Colonic mucosa (tissue), 4 donors: ENCODE data around the gene BOLL. TPM values are rescaled to one million over a fixed set of nuclear protein-coding genes. Genes with fewer than 3 reads are reported as not detected.

Experiments
- DNase-seq: peaks from one replicate; pipeline ENCODE4 v3.0.0-alpha.2; 2020
- H3K27ac ChIP-seq: fragments of 200-600 bp; one replicate; pipeline ENCODE4 v1.8.0; 2021
- H3K27me3 ChIP-seq: fragments of 200-600 bp; one replicate; pipeline ENCODE4 v1.8.0; 2021
- H3K36me3 ChIP-seq: fragments of 200-600 bp; one replicate; pipeline ENCODE4 v1.8.0; 2021
- H3K4me1 ChIP-seq: fragments of 200-600 bp; one replicate; pipeline ENCODE4 v1.8.0; 2021; ENCODE audit warnings: mild to moderate bottlenecking
- H3K4me3 ChIP-seq: fragments of 200-600 bp; one replicate; pipeline ENCODE4 v1.8.0; 2021
- H3K9ac ChIP-seq, 2 donors: one replicate each; pipeline ENCODE4 v1.7.0; 2013; ENCODE audit warnings: control low read depth in 2 of 2, low read depth in 2 of 2, low read length in 2 of 2
- H3K9me3 ChIP-seq: fragments of 200-600 bp; one replicate; pipeline ENCODE4 v1.8.0; 2021
- CTCF ChIP-seq: fragments of 200-600 bp; IDR thresholded peaks from one replicate; pipeline ENCODE4 v1.8.0; 2022; ENCODE audit warnings: antibody characterized with exemption, mild to moderate bottlenecking
- intact Hi-C: fragments of 100-400 bp; cut with DNase I; formaldehyde crosslinking; loops from one replicate; pipeline ENCODE4 v1.14.1; 2022
- total RNA-seq, 2 donors: library from RNA; stranded (reverse); fragmentation: NEBNext Ultra II Directional in 1 of 2; extraction: Animal tissue kit (Norgen Biotek cat#: 25700) in 1 of 2; gene quantifications; one replicate each; pipeline ENCODE4 v1.2.1, GENCODE V29; 2021
- donor health status: healthy.
- donor health status: DM: no; HTN: no; CAD: no.
- donor health status: DM: no; HTN: no; CAD: no.

BOLL gene
- total RNA-seq, 2 donors from 2014 or later: not detected

GRCh38 chr2:197803033-197803444, 17.9 kb upstream of the BOLL start:
- H3K27ac ChIP-seq: no peak overlapping the region
- TF ChIP-seq CTCF: peak; percentile 76
- H3K9me3 ChIP-seq: no peaks in the 10 kb centered on the region
- H3K36me3 ChIP-seq: no peaks in the 10 kb centered on the region
- no peak for DNase-seq
- no peak overlapping the region for H3K4me3 ChIP-seq
- intact Hi-C loops: loop anchor here (5.0 kb wide), 1 partner anchor 249 kb away; no protein-coding TSS in a partner anchor
- H3K4me1 ChIP-seq: no peaks in the 10 kb centered on the region
- H3K9ac ChIP-seq: no peak overlapping the region
- peaks cover 9% of the 10 kb centered on the region for H3K27me3 ChIP-seq

DNA sequence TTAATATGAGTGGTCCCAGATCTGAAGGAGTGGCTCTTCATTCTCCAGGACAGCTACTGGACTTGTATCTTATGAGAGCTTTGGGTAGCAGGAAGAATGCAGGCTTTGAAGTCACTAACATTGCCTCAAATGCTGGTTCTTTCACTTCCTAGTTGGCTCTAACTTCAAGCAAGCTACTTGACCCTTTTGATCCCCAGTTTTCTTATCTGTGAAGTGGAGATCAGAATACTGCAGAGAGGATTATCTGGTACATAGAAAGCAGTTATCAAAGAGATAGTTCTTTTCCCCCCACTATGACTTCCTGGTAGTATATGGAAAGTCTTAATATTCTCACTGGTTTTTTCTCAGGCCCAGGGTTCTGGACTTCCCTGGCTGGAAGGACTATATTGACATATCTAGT, 15.9 kb upstream of the BOLL start:
- peaks cover 9% of the 10 kb centered on the region for H3K27me3 ChIP-seq
- no peaks in the 10 kb centered on the region for H3K36me3 ChIP-seq
- H3K4me1 ChIP-seq: no peaks in the 10 kb centered on the region
- no peak overlapping the region for H3K27ac ChIP-seq
- H3K9me3 ChIP-seq: no peaks in the 10 kb centered on the region
- no peak for TF ChIP-seq CTCF
- no peak overlapping the region for H3K4me3 ChIP-seq
- intact Hi-C loops: loop anchor here (2.0 to 5.0 kb wide), 2 partner anchors 251 to 496 kb away; no protein-coding TSS in a partner anchor
- DNase-seq: no peak
- no peak overlapping the region for H3K9ac ChIP-seq

DNA sequence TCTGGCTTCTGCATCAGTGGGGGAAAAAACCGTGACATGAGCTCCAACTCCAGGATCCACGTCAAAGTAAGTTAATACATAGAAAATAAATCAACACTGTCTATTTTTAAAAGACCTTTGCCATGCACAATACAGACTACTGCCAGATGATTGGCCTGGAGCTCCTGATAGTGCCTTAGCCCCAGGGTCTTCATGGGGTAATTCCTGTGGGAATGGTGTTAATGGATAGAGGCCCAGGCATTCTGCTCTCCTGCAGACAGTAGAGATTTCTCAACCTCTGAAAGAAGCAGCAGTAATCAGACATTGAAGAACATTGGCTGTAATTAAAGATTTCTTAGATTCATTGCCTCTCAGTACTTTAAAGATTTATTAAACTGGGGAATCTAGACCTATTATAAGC, 15.0 kb upstream of the BOLL start:
- TF ChIP-seq CTCF: no peak
- intact Hi-C loops: loop anchor here (2.0 to 5.0 kb wide), 2 partner anchors 252 to 497 kb away; no protein-coding TSS in a partner anchor

DNA sequence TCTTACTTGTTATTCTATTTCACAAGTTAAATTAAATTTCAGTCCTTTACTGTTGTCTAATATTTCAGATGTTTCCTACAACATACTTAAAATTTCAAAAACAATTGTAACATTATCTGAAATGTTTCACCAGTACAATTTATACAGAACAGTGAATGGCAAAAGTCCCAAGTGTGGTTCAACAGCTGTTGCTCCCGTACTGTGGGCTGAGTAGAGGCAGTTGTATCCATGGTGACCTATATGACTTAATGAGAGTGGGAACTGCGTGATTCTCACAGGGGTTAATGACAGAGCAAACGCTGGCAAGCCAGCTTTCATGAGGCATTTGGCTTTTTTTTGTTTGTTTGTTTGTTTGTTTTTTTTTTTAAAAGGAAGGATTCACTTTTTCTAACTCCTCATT, 13.9 kb upstream of the BOLL start:
- H3K9me3 ChIP-seq: no peaks in the 10 kb centered on the region

More for the DNA sequence above, 15.0 kb upstream of the BOLL start:
- H3K27me3 ChIP-seq: peaks cover 7% of the 10 kb centered on the region
- H3K4me3 ChIP-seq: no peak overlapping the region
- no peak for DNase-seq
- no peaks in the 10 kb centered on the region for H3K4me1 ChIP-seq
- no peaks in the 10 kb centered on the region for H3K9me3 ChIP-seq
- no peaks in the 10 kb centered on the region for H3K36me3 ChIP-seq
- H3K27ac ChIP-seq: no peak overlapping the region
- no peak overlapping the region for H3K9ac ChIP-seq

DNA sequence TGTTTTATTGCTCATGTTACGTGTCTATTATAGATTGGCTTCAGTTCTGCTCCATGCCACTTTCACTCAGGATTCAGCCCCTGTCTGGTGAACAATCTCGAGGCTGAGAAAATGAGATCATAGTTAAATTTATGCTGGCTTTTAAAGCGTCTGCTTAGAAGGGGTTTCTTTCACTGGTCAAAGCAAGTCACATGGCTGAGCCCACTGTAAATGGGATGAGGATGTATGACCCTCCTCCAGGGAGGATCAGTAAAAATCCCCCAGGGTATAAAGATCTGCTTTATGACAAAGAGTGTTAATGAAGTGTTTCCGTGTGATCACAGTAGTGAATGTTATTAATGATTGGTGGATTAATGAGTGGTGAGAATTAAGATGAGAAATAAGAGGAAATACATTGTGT, 13.1 kb upstream of the BOLL start:
- Histone ChIP-seq H3K4me1 (no peaks in the 10 kb centered on the region), H3K36me3 (no peaks in the 10 kb centered on the region), H3K27ac (no peak overlapping the region), H3K4me3 (no peak overlapping the region), H3K9ac (no peak overlapping the region), H3K27me3 (no peaks in the 10 kb centered on the region), H3K9me3 (no peaks in the 10 kb centered on the region)
- no peak for TF ChIP-seq CTCF
- intact Hi-C loops: no loop called here
- no peak for DNase-seq

More for the DNA sequence above, 13.9 kb upstream of the BOLL start:
- Histone ChIP-seq H3K4me1 (no peaks in the 10 kb centered on the region), H3K27ac (no peak overlapping the region), H3K36me3 (no peaks in the 10 kb centered on the region), H3K9ac (no peak overlapping the region), H3K27me3 (no peaks in the 10 kb centered on the region), H3K4me3 (no peak overlapping the region)
- TF ChIP-seq CTCF: no peak
- intact Hi-C loops: no loop called here
- DNase-seq: no peak

DNA sequence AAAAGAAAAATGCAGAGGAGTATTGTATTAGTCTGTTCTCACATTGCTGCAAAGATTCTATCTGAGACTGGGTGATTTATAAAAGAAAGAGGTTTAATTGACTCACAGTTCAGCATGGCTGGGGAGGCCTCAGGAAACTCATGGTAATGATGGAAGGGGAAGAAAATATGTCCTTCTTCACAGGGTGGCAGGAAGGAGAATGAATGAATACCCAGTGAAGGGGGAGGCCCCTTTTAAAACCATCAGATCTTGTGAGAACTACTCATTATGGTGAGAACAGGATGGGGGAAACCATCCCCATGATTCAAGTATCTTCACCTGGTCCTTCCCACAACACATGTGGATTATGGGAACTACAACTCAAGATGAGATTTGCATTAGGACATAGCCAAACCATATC, 10.2 kb upstream of the BOLL start:
- H3K36me3 ChIP-seq: no peaks in the 10 kb centered on the region
- no peak for TF ChIP-seq CTCF
- no peaks in the 10 kb centered on the region for H3K9me3 ChIP-seq
- H3K27me3 ChIP-seq: no peaks in the 10 kb centered on the region
- no peaks in the 10 kb centered on the region for H3K4me1 ChIP-seq
- H3K9ac ChIP-seq: no peak overlapping the region
- no peak overlapping the region for H3K27ac ChIP-seq
- no peak overlapping the region for H3K4me3 ChIP-seq
- intact Hi-C loops: no loop called here
- DNase-seq: no peak
